K562 treated with DMSO at 1 percent for 12 hours (cell line): Measurements from ENCODE around the gene NPIPA8. TPM values are rescaled to one million over a fixed set of nuclear protein-coding genes. Genes with fewer than 3 reads are reported as not detected.

Source experiments
- total RNA-seq: library from RNA; unstranded; fragments of 300-600 nt; gene quantifications from 2 replicates; pipeline ENCODE4 v1.2.3, GENCODE V29; 2022; ENCODE audit not compliant: insufficient read depth

NPIPA8 gene
- 11.9 and 13.7 TPM in 2 replicates for total RNA-seq

GRCh38 chr16:18336636-18337035 lies at the start of gene NPIPA8:
NPIPA8 (minus strand) TSS chr16:18336736; CDS start chr16:18332662, 4,074 bp downstream.

Other genes starting within 250 kb of the NPIPA8 start
- 78.5 and 142 TPM in 2 replicates for gene NOMO2, start 225.4 kb upstream of the NPIPA8 start, total RNA-seq